Astrocyte of the cerebellum (primary cell): Measurements from ENCODE around the gene PLEKHG2.

Source experiments
- DNase-seq: peaks from one replicate; pipeline ENCODE4 v3.0.0-alpha.2; 2011; ENCODE audit warnings: low read depth
- H3K4me3 ChIP-seq: 2 replicates; pipeline ENCODE4 v1.5.1; 2011; ENCODE audit warnings: mild to moderate bottlenecking, low read depth, low read length, moderate library complexity
- CTCF ChIP-seq: IDR thresholded peaks from 2 replicates; pipeline ENCODE4 v1.5.1; 2012; ENCODE audit warnings: low read length, low read depth, moderate library complexity, mild to moderate bottlenecking; ENCODE audit errors: missing control alignments
- in situ Hi-C: cut with HindIII; loops from 2 replicates; pipeline ENCODE4 v1.10.0; 2017; ENCODE audit warnings: low sequenced_read_pairs

The PLEKHG2 gene

GRCh38 chr19:39424934-39425333 is 12.5 kb downstream of the PLEKHG2 start:
- TF ChIP-seq CTCF: no peak
- no peak overlapping the region for H3K4me3 ChIP-seq
- DNase-seq: no peak
- in situ Hi-C loops: no loop called here

GRCh38 chr19:39425744-39426143 is 13.3 kb downstream of the PLEKHG2 start:
- in situ Hi-C loops: no loop called here
- TF ChIP-seq CTCF: no peak
- DNase-seq: no peak
- H3K4me3 ChIP-seq: no peak overlapping the region

- in situ Hi-C loops: no loop called here
- DNase-seq: no peak
- H3K4me3 ChIP-seq: no peak overlapping the region
- TF ChIP-seq CTCF: no peak
Observed at GRCh38 chr19:39426170-39426569, 13.7 kb downstream of the PLEKHG2 start.

- DNase-seq: no peak
- TF ChIP-seq CTCF: no peak
- in situ Hi-C loops: no loop called here
Observed at GRCh38 chr19:39427707-39428106, 15.2 kb downstream of the PLEKHG2 start.

DNA sequence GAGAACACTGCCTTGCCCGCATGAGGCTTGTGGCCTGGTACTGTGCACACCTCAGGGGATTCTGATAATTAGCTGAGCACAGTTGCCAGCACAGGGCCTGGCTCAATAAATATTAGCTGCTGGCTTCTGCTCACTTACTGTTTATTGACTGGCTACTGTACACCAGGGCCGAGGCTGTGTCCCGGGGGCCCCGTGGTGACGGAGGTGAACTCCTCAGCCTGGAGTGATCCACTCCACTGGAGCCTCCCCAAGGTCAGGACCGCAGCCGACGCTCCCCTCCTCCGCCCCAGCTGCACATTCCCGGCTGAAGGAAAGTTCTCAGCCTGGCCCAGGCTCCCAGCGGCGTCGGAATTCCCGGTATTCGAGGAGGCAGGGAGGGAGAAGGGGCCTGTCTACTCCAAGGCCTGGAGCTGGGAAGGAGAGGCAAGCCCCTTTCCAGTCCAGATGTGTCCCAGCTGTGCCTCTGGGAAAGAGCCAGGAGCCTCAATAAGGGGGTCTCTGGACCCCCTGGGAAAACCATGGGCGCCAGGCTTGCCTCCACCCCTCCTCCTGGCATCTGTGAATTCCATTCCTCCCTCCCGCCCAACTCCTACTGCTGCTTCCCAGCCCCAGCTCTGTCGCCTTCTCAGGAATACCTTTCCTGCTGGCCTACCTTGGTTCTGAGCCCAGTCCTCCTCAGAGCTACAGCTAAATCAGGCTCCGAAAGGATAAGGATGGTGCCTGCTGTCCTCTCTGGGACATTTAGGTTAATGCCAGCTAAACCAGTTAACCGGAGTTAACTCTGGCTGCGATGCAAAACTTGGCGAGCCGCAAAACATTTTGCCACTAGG is 16.0 kb downstream of the PLEKHG2 start:
- no peak for TF ChIP-seq CTCF
- no peak overlapping the region for H3K4me3 ChIP-seq
- DNase-seq: peak; percentile 89
- in situ Hi-C loops: no loop called here

More at GRCh38 chr19:39427707-39428106, 15.2 kb downstream of the PLEKHG2 start:
- H3K4me3 ChIP-seq: no peak overlapping the region

GRCh38 chr19:39430675-39431593 is 18.5 kb downstream of the PLEKHG2 start:
- in situ Hi-C loops: no loop called here
- no peak overlapping the region for H3K4me3 ChIP-seq
- no peak for TF ChIP-seq CTCF
- peak; percentile 98 for DNase-seq
